Tibial nerve (tissue), 4 donors: ENCODE measurements around the gene PTGES3L. TPM values are rescaled to one million over a fixed set of nuclear protein-coding genes. Genes with fewer than 3 reads are reported as not detected.

ENCODE experiments used
- DNase-seq, 2 donors: peaks; one replicate each; pipeline ENCODE4 v3.0.0-alpha.2; 2019; ENCODE audit warnings: low spot score in 2 of 2
- H3K27ac ChIP-seq, 4 donors: fragments of 200-600 bp; sonication (generic) in 3 of 4; one replicate each; pipeline ENCODE4 v1.5.1; 2017 to 2019; ENCODE audit warnings: mild to moderate bottlenecking in 1 of 4
- H3K27me3 ChIP-seq, 2 donors: fragments of 200-600 bp; sonication (generic) in 1 of 2; one replicate each; pipeline versions ENCODE4 v1.5.1 to v1.6.0; 2017 to 2019
- H3K36me3 ChIP-seq, 3 donors: fragments of 200-600 bp; sonication (generic); one replicate each; pipeline ENCODE4 v1.5.1; 2018 to 2019
- H3K4me1 ChIP-seq, 4 donors: fragments of 200-600 bp; sonication (generic) in 3 of 4; one replicate each; pipeline ENCODE4 v1.5.1; 2017 to 2019
- H3K4me3 ChIP-seq, 4 donors: fragments of 200-600 bp; sonication (generic) in 3 of 4; one replicate each; pipeline ENCODE4 v1.5.1; 2017 to 2019; ENCODE audit warnings: mild to moderate bottlenecking in 1 of 4, moderate library complexity in 1 of 4
- H3K9me3 ChIP-seq, 4 donors: fragments of 200-600 bp; sonication (generic) in 3 of 4; one replicate each; pipeline ENCODE4 v1.5.1; 2017 to 2019
- EP300 ChIP-seq, 2 donors: sonication (generic); formaldehyde crosslinking; IDR thresholded peaks; one replicate each; pipeline ENCODE4 v1.6.1; 2017; ENCODE audit warnings: antibody characterized with exemption in 2 of 2, mild to moderate bottlenecking in 1 of 2
- POLR2A ChIP-seq, 2 donors: fragments of 450-650 bp; IDR thresholded peaks; one replicate each; pipeline ENCODE4 v1.6.1; 2017; ENCODE audit warnings: antibody characterized with exemption in 2 of 2, mild to moderate bottlenecking in 2 of 2, moderate library complexity in 2 of 2
- WGBS, 2 donors: methylation state at CpG; one replicate each; pipeline ENCODE4 v1.1.5; 2018; 5-methylcytosine and 5-hydroxymethylcytosine counted together
- total RNA-seq, 4 donors: library from RNA; depleted of rRNA; stranded (reverse); fragments of >200 nt; gene quantifications; one replicate each; pipeline ENCODE4 v1.1.0, GENCODE V29; 2016
- TF ChIP-seq, protein P1 (sequence below), 5 experiments: fragments of 200-600 bp in 3 of 5; fragments of 450-650 bp in 2 of 5; sonication (generic) in 3 of 5; IDR thresholded peaks; one replicate each; pipeline ENCODE4 v1.5.1; 2016 to 2019; ENCODE audit warnings: antibody characterized with exemption in 5 of 5, mild to moderate bottlenecking in 3 of 5, moderate library complexity in 2 of 5

The PTGES3L gene
- total RNA-seq, 4 donors from 2014 or later, result not detected

DNA sequence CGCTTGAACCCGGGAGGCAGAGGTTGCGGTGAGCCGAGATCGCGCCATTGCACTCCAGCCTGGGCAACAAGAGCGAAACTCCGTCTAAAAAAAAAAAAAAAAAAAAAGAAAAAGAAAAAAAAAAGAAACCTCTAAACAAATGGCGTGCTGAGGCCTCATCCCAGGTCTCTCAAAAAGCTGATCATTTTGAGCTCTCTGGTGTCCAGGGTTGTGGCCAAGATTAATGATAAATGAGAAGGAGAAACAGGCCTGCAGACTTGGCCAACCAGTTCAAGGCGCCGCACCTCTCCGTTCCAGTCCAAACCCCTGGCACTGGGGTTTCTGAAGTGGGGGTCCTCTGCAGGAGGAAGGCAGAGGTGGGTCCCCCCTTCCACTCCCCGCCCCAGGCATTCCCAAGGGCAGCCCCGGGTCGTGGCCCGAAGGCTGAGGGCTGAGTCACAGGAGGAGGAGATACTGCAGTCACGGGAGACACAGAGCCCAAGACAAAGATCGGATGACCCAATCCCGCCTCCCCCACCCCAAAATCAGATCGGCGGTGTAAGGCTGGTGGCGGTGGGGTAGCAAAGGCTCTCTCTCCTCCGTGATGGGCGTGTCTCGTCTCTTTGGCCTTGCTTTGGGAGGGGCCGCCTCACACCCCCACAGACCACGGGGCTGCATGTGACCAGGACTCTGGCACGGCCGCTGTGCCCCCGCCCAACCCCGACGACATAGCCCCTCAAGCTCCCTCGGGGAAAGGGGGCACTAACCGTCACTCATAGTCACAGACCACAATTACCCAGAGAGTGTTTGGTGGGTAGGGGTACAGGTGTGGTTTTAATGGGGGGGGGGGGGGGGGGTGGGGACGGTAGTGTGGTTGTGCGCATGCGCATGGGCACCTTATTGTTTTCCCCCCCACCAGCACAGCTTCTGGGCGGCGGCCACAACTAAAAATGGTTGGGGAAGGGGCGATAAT, 41.2 kb upstream of the PTGES3L start:
- peak overlapping the region; percentile 68 to 98 (median 93) for H3K4me3 ChIP-seq
- WGBS, 2 donors, result 27 to 31% methylated on average over 25 to 32 of the region's 40 CpGs
- H3K36me3 ChIP-seq, result peaks cover 0 to 24% (median 0%) of the 10 kb centered on the region in 3 donors
- no peaks in the 10 kb centered on the region for H3K9me3 ChIP-seq
- peak; percentile 35 to 59 for TF ChIP-seq POLR2A (IDR thresholded peaks at IDR 0.05)
- TF ChIP-seq, protein P1, sequence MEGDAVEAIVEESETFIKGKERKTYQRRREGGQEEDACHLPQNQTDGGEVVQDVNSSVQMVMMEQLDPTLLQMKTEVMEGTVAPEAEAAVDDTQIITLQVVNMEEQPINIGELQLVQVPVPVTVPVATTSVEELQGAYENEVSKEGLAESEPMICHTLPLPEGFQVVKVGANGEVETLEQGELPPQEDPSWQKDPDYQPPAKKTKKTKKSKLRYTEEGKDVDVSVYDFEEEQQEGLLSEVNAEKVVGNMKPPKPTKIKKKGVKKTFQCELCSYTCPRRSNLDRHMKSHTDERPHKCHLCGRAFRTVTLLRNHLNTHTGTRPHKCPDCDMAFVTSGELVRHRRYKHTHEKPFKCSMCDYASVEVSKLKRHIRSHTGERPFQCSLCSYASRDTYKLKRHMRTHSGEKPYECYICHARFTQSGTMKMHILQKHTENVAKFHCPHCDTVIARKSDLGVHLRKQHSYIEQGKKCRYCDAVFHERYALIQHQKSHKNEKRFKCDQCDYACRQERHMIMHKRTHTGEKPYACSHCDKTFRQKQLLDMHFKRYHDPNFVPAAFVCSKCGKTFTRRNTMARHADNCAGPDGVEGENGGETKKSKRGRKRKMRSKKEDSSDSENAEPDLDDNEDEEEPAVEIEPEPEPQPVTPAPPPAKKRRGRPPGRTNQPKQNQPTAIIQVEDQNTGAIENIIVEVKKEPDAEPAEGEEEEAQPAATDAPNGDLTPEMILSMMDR (IDR thresholded peaks at IDR 0.05), result peak in 1 of 5 experiments; percentile 8
- TF ChIP-seq EP300 (IDR thresholded peaks at IDR 0.05), result peak; percentile 12 to 83
- peak overlapping the region; percentile 87 to 97 (median 92) for H3K27ac ChIP-seq
- H3K27me3 ChIP-seq, result no peaks in the 10 kb centered on the region
- peaks cover 0 to 64% (median 32%) of the 10 kb centered on the region in 4 donors for H3K4me1 ChIP-seq
- DNase-seq, result peak; percentile 68 to 84

DNA sequence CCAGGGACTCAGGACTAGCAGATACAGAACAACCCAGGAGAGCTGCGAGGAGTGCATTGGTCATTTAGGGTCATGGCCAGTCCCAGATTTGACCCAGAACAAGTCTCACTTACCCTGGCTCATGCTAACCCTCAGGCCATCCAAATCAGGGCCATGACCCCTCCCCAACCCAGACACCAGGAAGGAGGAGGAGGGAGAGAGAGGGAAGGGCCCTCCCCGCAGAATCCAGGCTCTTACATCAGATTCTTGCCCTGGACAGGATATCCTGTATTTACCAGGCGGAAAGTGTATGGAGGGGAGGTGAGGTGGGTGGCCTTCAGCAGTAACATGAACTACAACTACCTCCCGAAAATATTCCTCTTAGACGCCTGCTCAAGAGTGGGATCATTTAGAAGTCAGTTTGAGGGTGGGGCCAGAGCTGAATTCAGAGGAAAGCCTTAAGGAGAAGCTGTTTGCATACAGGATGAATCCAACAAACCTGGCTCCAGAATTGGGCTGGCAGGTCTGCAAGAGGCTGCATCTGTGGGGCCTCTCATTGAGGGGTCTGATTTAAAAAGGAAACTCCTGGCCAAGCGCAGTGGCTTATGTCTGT, 40.2 kb upstream of the PTGES3L start:
- H3K4me3 ChIP-seq, result peak overlapping the region in 2 of 4 donors; percentile 68 to 98
- H3K27me3 ChIP-seq, result no peaks in the 10 kb centered on the region
- H3K27ac ChIP-seq, result peak overlapping the region; percentile 43 to 97 (median 92)
- no peaks in the 10 kb centered on the region for H3K9me3 ChIP-seq
- peaks cover 0 to 34% (median 0%) of the 10 kb centered on the region in 3 donors for H3K36me3 ChIP-seq
- TF ChIP-seq POLR2A (IDR thresholded peaks at IDR 0.05) (no peak), EP300 (IDR thresholded peaks at IDR 0.05) (peak in 1 of 2 donors; percentile 16)
- TF ChIP-seq, protein P1 (IDR thresholded peaks at IDR 0.05), result no peak
- peaks cover 0 to 70% (median 38%) of the 10 kb centered on the region in 4 donors for H3K4me1 ChIP-seq
- no peak for DNase-seq
- whole genome bisulfite sequencing, 2 donors, result 48 to 49% methylated on average over 6 of the region's 6 CpGs

DNA sequence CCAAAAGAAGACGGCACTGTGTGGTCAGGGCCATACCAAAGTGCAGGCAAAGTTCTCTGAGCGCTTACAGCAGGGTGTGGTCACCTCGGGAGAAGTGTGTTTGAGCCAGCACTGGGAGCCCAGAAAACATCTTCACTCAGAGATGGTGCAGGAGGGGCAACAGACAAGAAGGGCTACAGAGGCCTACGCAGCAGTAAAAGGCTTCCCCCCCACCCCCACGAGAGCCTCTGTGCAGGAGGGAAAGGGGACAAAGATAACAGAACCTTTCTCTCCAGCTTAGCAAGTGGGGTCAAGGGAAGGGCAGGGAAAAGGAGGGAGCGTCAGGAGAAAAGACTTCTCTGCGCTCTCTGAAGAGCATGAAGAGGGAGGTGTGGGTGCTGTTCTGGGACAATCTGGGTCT, 39.5 kb upstream of the PTGES3L start:
- no peak for DNase-seq
- Histone ChIP-seq H3K4me1 (peaks cover 0 to 73% (median 43%) of the 10 kb centered on the region in 4 donors), H3K36me3 (peaks cover 0 to 41% (median 0%) of the 10 kb centered on the region in 3 donors), H3K27ac (peak overlapping the region in 3 of 4 donors; percentile 90 to 97 (median 94)), H3K27me3 (no peaks in the 10 kb centered on the region), H3K4me3 (peak overlapping the region in 2 of 4 donors; percentile 68 to 98), H3K9me3 (no peaks in the 10 kb centered on the region)
- 15 to 17% methylated on average over 7 of the region's 7 CpGs for WGBS, 2 donors
- no peak for TF ChIP-seq POLR2A (IDR thresholded peaks at IDR 0.05)

DNA sequence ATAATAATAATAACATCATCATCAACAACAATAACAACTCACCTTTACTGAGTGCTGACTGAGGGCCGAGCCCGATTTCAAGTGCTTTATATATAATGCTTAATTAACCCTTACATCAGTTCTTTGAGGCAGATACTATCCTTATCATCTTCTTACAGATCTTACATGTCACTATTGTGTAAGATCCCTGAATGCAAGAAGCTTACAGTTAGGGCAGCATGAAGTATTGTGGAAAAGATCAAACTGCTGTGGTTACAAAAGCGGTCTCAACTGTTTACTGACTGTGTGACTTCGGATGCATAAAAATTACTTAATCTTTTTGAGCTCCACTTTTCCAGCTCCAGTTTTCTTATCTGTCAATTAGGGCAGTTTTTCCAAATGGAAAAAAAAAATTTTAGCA, 39.1 kb upstream of the PTGES3L start:
- H3K27ac ChIP-seq, result peak overlapping the region in 3 of 4 donors; percentile 90 to 97 (median 94)
- TF ChIP-seq, protein P1 (IDR thresholded peaks at IDR 0.05), result no peak
- TF ChIP-seq POLR2A (IDR thresholded peaks at IDR 0.05) (no peak), EP300 (IDR thresholded peaks at IDR 0.05) (no peak)
- no peaks in the 10 kb centered on the region for H3K27me3 ChIP-seq
- H3K4me1 ChIP-seq, result peaks cover 0 to 73% (median 46%) of the 10 kb centered on the region in 4 donors
- H3K36me3 ChIP-seq, result peaks cover 0 to 46% (median 0%) of the 10 kb centered on the region in 3 donors
- no peaks in the 10 kb centered on the region for H3K9me3 ChIP-seq
- H3K4me3 ChIP-seq, result no peak overlapping the region
- WGBS, 2 donors, result 41 to 45% methylated on average over 4 of the region's 4 CpGs
- no peak for DNase-seq

DNA sequence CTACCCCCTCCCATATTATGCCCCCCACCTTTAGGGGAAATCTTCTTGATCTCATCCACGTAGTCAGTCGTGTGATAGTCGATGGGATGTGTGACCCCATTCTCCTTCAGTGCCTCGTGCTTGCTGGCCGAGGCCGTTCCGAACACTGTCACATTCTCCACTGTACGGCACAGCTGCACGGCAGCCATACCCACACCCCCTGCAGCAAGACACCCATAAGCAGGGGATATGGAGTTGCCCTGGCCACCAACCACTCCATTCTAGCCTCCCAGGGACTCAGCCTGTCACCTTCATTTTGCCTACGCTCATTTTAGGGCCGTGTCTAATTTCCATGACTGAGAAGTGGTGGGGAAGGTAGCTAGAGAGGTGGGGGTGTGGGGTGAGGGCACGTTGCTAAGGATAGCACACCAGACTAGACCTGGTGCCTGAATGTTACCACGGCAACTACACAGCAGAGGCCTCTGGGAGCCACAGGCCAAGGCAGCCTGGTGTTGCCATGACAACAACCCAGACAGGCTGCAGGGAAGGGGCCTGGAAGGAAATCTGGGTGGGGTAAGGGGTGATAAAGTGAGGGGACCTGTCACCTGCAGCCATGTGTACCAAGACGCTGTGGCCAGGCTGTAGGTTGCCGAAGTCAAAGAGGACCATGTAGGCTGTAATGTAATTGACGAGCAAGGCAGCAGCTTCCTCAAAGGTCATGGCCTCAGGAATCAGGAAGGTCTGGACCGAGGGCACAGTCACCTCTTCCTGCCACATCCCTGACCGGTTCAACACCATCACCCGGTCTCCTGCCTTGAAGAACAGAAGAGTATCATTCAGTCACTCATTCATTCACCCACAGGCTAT, 38.4 kb upstream of the PTGES3L start:
- WGBS, 2 donors, result 54 to 56% methylated on average over 19 of the region's 19 CpGs
- no peak for DNase-seq
- peaks cover 0 to 80% (median 47%) of the 10 kb centered on the region in 4 donors for H3K4me1 ChIP-seq
- TF ChIP-seq EP300 (IDR thresholded peaks at IDR 0.05), result no peak
- TF ChIP-seq POLR2A (IDR thresholded peaks at IDR 0.05), result no peak
- TF ChIP-seq, protein P1 (IDR thresholded peaks at IDR 0.05), result no peak
- H3K4me3 ChIP-seq, result no peak overlapping the region
- peaks cover 0 to 53% (median 0%) of the 10 kb centered on the region in 3 donors for H3K36me3 ChIP-seq
- no peaks in the 10 kb centered on the region for H3K27me3 ChIP-seq
- peak overlapping the region in 2 of 4 donors; percentile 94 to 97 for H3K27ac ChIP-seq
- no peaks in the 10 kb centered on the region for H3K9me3 ChIP-seq
